Mesothelial cell of epicardium (in vitro differentiated cells): ENCODE measurements around the gene RNF152. TPM values are rescaled to one million over a fixed set of nuclear protein-coding genes. Genes with fewer than 3 reads are reported as not detected.
"Not testable (repeated sequence)": the region's sequence is repeated elsewhere in the genome, so short reads cannot be mapped to it uniquely, and the experiment has no call there.

ENCODE experiments used
- DNase-seq, 2 experiments: peaks; one replicate each; pipeline ENCODE4 v3.0.0; 2021; ENCODE audit warnings: low spot score in 2 of 2; ENCODE audit not compliant: unreplicated experiment in 2 of 2
- H3K27ac Mint-ChIP-seq: 2 replicates; pipeline ENCODE4 v1.8.0; 2021; ENCODE audit warnings: mixed read lengths
- H3K27me3 Mint-ChIP-seq: 2 replicates; pipeline ENCODE4 v1.8.0; 2021; ENCODE audit warnings: low read depth, mixed read lengths
- H3K36me3 Mint-ChIP-seq: 2 replicates; pipeline ENCODE4 v1.8.0; 2021; ENCODE audit warnings: mixed read lengths
- H3K4me1 Mint-ChIP-seq: 2 replicates; pipeline ENCODE4 v1.8.0; 2021; ENCODE audit warnings: mixed read lengths
- H3K4me3 Mint-ChIP-seq: 2 replicates; pipeline ENCODE4 v1.8.0; 2021; ENCODE audit warnings: mild to moderate bottlenecking, moderate library complexity, mixed read lengths
- H3K9me3 Mint-ChIP-seq: 2 replicates; pipeline ENCODE4 v1.8.0; 2021; ENCODE audit warnings: mixed read lengths
- total RNA-seq: library from RNA; stranded (reverse); gene quantifications from 3 replicates; pipeline ENCODE4 v1.2.1, GENCODE V29; 2021
- TF ChIP-seq, protein P1 (sequence below): fragments of 200-600 bp; sonication (generic); IDR thresholded peaks from one replicate; pipeline ENCODE4 v1.5.0; 2021; ENCODE audit warnings: antibody characterized with exemption; ENCODE audit not compliant: unreplicated experiment

RNF152 gene
- total RNA-seq, 1 donor from 2014 or later = 28.6 TPM

DNA sequence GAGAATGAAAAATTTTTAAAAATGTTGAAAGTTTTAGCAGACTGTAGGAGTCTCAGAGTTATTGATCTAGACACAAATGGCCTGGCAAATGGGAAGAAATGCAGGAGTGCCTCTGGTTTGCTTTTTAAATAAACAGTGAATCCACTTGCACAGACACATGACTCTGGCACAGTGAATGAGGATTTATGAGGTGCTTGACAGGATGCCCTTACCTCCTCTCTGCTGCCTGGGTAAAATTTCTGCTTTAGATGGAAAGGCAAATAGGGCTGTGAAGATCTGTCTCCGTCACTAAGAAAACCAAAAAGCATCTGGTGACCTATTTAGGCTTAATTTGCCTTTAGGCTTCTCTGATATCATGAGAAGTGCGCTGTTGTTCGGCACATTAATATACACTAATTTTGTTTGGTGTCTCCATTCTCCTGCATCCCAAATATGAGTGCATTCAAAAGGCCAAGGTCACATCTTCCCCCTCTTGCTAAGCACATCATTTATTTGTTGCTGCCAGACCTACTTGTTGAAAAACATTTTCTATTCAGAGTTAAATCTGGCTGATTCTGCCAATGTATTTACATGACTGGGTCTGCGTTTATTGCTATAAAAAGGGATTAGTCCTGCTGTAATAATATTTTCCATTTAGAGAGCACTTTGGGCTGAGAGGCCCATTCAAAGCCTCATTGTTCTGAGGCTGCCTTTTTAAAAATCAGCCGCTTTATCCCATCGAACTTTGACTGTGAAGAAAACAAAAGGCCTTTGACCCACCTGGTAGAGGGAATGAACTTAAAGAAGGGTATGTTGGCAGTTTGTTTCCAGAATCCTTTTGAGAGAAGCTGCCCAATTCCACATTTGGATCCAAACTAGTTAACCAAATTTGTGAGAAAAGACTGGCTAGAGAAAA lies 94.9 kb downstream of the RNF152 start:
- no peaks in the 10 kb centered on the region for H3K4me1 Mint-ChIP-seq
- no peak for DNase-seq
- H3K9me3 Mint-ChIP-seq = peaks cover 8% of the 10 kb centered on the region
- H3K36me3 Mint-ChIP-seq = no peaks in the 10 kb centered on the region
- TF ChIP-seq, protein P1, sequence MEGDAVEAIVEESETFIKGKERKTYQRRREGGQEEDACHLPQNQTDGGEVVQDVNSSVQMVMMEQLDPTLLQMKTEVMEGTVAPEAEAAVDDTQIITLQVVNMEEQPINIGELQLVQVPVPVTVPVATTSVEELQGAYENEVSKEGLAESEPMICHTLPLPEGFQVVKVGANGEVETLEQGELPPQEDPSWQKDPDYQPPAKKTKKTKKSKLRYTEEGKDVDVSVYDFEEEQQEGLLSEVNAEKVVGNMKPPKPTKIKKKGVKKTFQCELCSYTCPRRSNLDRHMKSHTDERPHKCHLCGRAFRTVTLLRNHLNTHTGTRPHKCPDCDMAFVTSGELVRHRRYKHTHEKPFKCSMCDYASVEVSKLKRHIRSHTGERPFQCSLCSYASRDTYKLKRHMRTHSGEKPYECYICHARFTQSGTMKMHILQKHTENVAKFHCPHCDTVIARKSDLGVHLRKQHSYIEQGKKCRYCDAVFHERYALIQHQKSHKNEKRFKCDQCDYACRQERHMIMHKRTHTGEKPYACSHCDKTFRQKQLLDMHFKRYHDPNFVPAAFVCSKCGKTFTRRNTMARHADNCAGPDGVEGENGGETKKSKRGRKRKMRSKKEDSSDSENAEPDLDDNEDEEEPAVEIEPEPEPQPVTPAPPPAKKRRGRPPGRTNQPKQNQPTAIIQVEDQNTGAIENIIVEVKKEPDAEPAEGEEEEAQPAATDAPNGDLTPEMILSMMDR = no peak
- H3K4me3 Mint-ChIP-seq = no peak overlapping the region
- no peaks in the 10 kb centered on the region for H3K27me3 Mint-ChIP-seq
- no peak overlapping the region for H3K27ac Mint-ChIP-seq

- peaks cover 26% of the 10 kb centered on the region for H3K9me3 Mint-ChIP-seq
- TF ChIP-seq, protein P1 = no peak
- no peak for DNase-seq
- peaks cover 14% of the 10 kb centered on the region for H3K4me1 Mint-ChIP-seq
- peaks cover 5% of the 10 kb centered on the region for H3K36me3 Mint-ChIP-seq
- H3K27me3 Mint-ChIP-seq = no peaks in the 10 kb centered on the region
- no peak overlapping the region for H3K4me3 Mint-ChIP-seq
- no peak overlapping the region for H3K27ac Mint-ChIP-seq
Observed at GRCh38 chr18:61791031-61791430, 101.8 kb downstream of the RNF152 start.

- not testable (repeated sequence) for DNase-seq, H3K27ac Mint-ChIP-seq, H3K4me3 Mint-ChIP-seq, H3K36me3 Mint-ChIP-seq, H3K27me3 Mint-ChIP-seq
- Mint-ChIP-seq H3K9me3 (peaks cover 26% of the 10 kb centered on the region), H3K4me1 (peaks cover 29% of the 10 kb centered on the region)
Observed at GRCh38 chr18:61787011-61787670, 105.7 kb downstream of the RNF152 start.

GRCh38 chr18:61785588-61785987 lies 107.2 kb downstream of the RNF152 start:
- Mint-ChIP-seq H3K36me3 (peaks cover 5% of the 10 kb centered on the region), H3K27ac (no peak overlapping the region), H3K9me3 (peaks cover 26% of the 10 kb centered on the region), H3K4me3 (no peak overlapping the region), H3K27me3 (no peaks in the 10 kb centered on the region), H3K4me1 (peaks cover 20% of the 10 kb centered on the region)
- DNase-seq = no peak
- TF ChIP-seq, protein P1 = no peak

DNA sequence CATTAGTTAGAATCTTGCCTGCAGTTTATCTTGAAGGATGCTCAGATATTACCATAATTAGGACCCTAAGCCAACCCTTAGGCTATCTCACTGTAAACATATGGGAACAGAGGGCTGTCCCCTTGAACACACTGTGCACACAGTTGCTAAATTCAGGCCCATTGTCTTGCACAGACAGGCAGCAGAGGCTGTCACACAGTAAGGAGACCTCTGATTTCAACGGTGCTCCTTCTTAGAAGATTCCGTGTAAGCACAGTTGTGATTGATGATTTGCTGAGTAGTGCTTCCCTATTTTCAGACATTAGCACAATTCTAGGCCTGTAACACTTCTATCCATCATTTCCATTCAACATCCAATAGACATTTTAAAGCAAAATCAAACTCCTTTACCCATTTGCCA lies 108.0 kb downstream of the RNF152 start:
- Mint-ChIP-seq H3K36me3 (peaks cover 5% of the 10 kb centered on the region), H3K27ac (no peak overlapping the region), H3K27me3 (no peaks in the 10 kb centered on the region), H3K9me3 (peaks cover 26% of the 10 kb centered on the region), H3K4me1 (peaks cover 20% of the 10 kb centered on the region), H3K4me3 (no peak overlapping the region)
- DNase-seq = no peak
- TF ChIP-seq, protein P1 = no peak

GRCh38 chr18:61782545-61782944 lies 110.3 kb downstream of the RNF152 start:
- Mint-ChIP-seq H3K27ac (no peak overlapping the region), H3K36me3 (peaks cover 3% of the 10 kb centered on the region), H3K27me3 (no peaks in the 10 kb centered on the region), H3K4me1 (peaks cover 20% of the 10 kb centered on the region), H3K9me3 (peaks cover 10% of the 10 kb centered on the region), H3K4me3 (no peak overlapping the region)
- DNase-seq = no peak
- TF ChIP-seq, protein P1 = no peak

DNA sequence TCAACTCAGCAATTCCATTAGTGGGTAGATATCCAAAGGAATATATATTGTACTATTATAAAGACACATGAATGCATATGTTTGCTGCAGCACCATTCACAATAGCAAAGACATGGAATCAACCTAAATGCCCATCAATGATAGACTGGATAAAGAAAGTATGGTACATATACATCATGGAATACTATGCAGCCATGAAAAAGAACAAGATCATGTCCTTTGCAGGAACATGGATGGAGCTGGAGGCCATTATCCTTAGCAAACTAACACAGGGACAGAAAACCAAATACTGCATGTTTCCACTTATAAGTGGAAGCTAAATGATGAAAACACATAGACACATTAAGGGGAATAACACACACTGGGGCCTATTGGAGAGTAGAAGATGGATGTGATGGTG lies 116.6 kb downstream of the RNF152 start:
- H3K4me1 Mint-ChIP-seq, H3K27me3 Mint-ChIP-seq, DNase-seq, H3K36me3 Mint-ChIP-seq, H3K4me3 Mint-ChIP-seq, H3K27ac Mint-ChIP-seq: not testable (repeated sequence)
- peaks cover 23% of the 10 kb centered on the region for H3K9me3 Mint-ChIP-seq
